NB4 (cell line): ENCODE data around the gene ZDHHC4.

Experiments
- MYC ChIP-seq: IDR thresholded peaks from 2 replicates; pipeline ENCODE4 v1.6.1; 2011; ENCODE audit warnings: low read depth, low read length
- POLR2A ChIP-seq: IDR thresholded peaks from 2 replicates; pipeline ENCODE4 v1.6.1; 2011; ENCODE audit warnings: mild to moderate bottlenecking; ENCODE audit not compliant: insufficient read length; ENCODE audit errors: extremely low read depth
- TF ChIP-seq, protein P1 (sequence below): IDR thresholded peaks from one replicate; pipeline ENCODE4 v1.5.1; 2012; ENCODE audit warnings: low read depth, low read length
- TF ChIP-seq, protein P2 (sequence below): IDR thresholded peaks from 2 replicates; pipeline ENCODE4 v1.6.1; 2011; ENCODE audit warnings: low read depth, low read length

DNA sequence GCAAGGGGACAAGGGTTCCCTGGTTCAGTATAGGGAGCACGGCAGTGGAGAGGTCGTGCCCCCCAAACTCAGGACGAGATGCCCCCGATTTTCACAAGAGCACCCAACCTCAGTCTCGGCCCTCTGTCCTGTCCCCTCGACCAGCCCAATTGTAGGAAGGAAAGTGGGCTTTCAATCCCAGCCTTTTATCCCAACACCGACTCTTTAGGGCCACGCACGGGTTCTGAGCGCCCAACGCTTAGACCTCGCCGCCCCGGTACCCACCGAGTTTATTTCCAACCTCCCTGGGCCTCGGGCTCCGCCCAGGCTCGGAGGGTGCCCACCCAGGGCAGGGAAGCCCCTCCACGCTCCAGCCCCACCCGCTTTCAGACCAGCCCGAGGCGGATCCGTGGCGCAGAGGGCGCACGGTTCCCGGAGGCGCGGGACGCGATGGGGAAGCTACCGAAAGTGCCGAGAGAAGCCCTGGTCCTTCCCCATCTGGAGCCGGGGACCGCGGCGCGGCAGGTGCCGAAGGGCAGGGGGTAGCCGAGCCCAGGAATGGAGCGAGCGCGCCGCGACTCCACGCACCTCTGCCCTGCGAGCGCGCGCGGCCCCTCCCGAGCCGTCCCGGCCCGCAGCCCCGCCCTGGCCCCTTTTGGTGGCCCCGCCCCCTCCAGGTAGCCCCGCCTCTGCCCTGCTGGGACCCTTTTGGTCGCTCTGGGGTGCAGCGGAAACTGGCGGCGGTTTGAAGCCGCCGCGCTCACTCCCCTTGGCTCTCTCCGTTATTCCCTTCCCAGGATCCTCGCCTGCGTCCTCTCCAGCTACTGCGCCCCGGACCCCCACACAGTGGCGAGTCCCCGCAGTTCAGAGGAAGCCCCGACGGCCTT, 46.4 kb upstream of the ZDHHC4 start:
- TF ChIP-seq, protein P1, sequence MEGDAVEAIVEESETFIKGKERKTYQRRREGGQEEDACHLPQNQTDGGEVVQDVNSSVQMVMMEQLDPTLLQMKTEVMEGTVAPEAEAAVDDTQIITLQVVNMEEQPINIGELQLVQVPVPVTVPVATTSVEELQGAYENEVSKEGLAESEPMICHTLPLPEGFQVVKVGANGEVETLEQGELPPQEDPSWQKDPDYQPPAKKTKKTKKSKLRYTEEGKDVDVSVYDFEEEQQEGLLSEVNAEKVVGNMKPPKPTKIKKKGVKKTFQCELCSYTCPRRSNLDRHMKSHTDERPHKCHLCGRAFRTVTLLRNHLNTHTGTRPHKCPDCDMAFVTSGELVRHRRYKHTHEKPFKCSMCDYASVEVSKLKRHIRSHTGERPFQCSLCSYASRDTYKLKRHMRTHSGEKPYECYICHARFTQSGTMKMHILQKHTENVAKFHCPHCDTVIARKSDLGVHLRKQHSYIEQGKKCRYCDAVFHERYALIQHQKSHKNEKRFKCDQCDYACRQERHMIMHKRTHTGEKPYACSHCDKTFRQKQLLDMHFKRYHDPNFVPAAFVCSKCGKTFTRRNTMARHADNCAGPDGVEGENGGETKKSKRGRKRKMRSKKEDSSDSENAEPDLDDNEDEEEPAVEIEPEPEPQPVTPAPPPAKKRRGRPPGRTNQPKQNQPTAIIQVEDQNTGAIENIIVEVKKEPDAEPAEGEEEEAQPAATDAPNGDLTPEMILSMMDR: no peak
- TF ChIP-seq MYC (no peak), POLR2A (no peak)
- TF ChIP-seq, protein P2, sequence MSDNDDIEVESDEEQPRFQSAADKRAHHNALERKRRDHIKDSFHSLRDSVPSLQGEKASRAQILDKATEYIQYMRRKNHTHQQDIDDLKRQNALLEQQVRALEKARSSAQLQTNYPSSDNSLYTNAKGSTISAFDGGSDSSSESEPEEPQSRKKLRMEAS: no peak
